ENCODE data around the gene TPTE. TPM values are rescaled to one million over a fixed set of nuclear protein-coding genes. Genes with fewer than 3 reads are reported as not detected.
"Not testable (repeated sequence)": the region's sequence is repeated elsewhere in the genome, so short reads cannot be mapped to it uniquely, and the experiment has no call there.

The TPTE gene
- total RNA-seq = not detected in 2 replicates

DNA sequence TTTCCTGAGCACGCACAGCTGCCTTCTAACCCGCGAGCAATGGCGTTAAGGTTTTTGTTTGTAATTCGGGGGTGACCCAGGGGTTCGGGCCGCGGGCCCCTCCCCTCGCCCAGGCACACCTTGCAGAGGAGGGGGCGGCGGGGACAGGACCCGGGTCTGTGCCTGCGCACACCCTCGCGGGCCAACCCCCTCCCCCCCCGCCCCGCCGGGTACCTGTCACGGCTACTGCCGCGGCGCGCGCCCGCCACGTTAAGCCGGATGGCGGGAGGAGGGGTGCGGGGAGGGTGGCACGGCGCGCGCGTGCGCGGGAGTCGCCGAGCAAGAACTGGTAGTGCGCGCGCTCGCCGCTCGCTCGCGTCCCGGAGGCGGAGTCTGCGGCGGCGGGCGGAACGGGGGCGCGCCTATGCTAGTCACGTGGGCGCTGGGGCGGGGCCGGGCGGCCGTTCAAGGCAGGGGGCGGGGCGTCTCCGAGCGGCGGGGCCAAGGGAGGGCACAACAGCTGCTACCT, at the start of gene TPTE:
Gene TPTE (plus strand): TSS at position 493 of the 508 bp plus-strand sequence. CDS start 17,141 bp downstream, outside the sequence.
- TF ChIP-seq, protein P1, sequence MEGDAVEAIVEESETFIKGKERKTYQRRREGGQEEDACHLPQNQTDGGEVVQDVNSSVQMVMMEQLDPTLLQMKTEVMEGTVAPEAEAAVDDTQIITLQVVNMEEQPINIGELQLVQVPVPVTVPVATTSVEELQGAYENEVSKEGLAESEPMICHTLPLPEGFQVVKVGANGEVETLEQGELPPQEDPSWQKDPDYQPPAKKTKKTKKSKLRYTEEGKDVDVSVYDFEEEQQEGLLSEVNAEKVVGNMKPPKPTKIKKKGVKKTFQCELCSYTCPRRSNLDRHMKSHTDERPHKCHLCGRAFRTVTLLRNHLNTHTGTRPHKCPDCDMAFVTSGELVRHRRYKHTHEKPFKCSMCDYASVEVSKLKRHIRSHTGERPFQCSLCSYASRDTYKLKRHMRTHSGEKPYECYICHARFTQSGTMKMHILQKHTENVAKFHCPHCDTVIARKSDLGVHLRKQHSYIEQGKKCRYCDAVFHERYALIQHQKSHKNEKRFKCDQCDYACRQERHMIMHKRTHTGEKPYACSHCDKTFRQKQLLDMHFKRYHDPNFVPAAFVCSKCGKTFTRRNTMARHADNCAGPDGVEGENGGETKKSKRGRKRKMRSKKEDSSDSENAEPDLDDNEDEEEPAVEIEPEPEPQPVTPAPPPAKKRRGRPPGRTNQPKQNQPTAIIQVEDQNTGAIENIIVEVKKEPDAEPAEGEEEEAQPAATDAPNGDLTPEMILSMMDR (IDR thresholded peaks at IDR 0.05; ENCODE audit: insufficient read depth, low read length, severe bottlenecking) = no peak
- no peaks in the 10 kb centered on the region for H3K36me3 ChIP-seq (ENCODE audit: control insufficient read depth, insufficient read depth, low read length)
- no peaks in the 10 kb centered on the region for H3K27me3 ChIP-seq (ENCODE audit: control insufficient read depth, insufficient read depth, low read length)
- FAIRE-seq = no peak
- no peak for DNase-seq (ENCODE audit: low read depth)
- no peak within 1 kb of the TSS for H3K4me3 ChIP-seq (ENCODE audit: low read depth, low read length)

DNA sequence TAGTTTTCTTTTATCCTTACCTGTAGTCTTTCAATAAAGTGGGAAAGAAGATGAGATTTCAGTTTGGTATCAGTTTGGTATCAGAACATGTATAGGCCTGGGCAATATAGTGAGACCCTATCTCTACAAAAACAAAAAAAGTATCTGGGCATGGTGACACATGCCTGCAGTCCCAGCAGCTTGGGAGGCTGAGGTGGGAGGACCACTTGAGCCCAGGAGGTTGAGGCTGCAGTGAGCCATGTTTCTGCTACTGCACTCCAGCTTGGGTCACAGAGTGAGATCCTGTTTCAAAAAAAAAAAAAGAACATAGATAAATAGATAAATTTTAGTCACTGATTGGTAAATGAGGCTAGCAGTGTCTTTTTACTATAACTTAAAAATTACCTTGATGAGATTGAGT, 49.4 kb upstream of the TPTE start:
- not testable (repeated sequence) for H3K4me3 ChIP-seq (ENCODE audit: low read depth, low read length); H3K36me3 ChIP-seq (ENCODE audit: control insufficient read depth, insufficient read depth, low read length); DNase-seq (ENCODE audit: low read depth); H3K27me3 ChIP-seq (ENCODE audit: control insufficient read depth, insufficient read depth, low read length); FAIRE-seq

DNA sequence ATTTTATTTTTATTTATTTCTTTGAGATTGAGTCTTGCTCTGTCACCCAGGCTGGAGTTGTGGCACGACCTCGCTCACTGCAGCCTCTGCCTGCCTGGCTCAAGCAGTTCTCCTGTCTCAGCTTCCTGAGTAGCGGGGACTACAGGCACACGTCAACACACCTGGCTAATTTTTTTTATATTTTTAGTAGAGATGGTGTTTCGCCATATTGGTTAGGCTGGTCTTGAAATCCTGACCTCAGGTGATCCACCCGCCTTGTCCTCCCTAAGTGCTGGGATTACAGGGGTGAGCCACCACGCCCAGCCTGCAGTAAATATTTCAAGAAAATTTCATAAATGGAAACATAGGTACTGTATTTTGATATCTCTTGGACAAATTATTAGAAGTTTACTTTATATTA, 43.6 kb upstream of the TPTE start:
- DNase-seq (ENCODE audit: low read depth); FAIRE-seq; H3K27me3 ChIP-seq (ENCODE audit: control insufficient read depth, insufficient read depth, low read length): not testable (repeated sequence)

DNA sequence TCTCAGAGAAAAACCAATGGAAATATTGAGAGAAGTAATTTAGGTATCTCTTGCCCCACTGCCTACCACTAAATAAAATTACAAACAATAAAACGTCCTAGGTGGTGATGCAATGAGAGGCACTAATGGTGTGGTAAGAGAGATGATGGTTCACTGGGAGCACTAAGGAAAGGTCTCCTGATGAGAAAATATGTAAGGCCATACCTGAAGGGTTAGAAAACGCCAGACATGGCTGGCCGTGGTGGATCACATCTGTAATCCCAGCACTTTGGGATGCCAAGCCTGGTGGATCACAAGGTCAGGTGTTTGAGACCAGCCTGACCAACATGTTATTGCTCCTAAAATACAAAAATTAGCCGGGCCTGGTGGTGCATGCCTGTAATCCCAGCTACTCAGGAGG, 41.5 kb upstream of the TPTE start:
- not testable (repeated sequence) for H3K36me3 ChIP-seq (ENCODE audit: control insufficient read depth, insufficient read depth, low read length); DNase-seq (ENCODE audit: low read depth); H3K4me3 ChIP-seq (ENCODE audit: low read depth, low read length); H3K27me3 ChIP-seq (ENCODE audit: control insufficient read depth, insufficient read depth, low read length); FAIRE-seq

More for the DNA sequence above, 43.6 kb upstream of the TPTE start:
- H3K4me3 ChIP-seq (ENCODE audit: low read depth, low read length); H3K36me3 ChIP-seq (ENCODE audit: control insufficient read depth, insufficient read depth, low read length): not testable (repeated sequence)

- DNase-seq (ENCODE audit: low read depth); FAIRE-seq; H3K4me3 ChIP-seq (ENCODE audit: low read depth, low read length); H3K27me3 ChIP-seq (ENCODE audit: control insufficient read depth, insufficient read depth, low read length); H3K36me3 ChIP-seq (ENCODE audit: control insufficient read depth, insufficient read depth, low read length): not testable (repeated sequence)
Observed at GRCh38 chr21:10484864-10485263, 36.5 kb upstream of the TPTE start.

DNA sequence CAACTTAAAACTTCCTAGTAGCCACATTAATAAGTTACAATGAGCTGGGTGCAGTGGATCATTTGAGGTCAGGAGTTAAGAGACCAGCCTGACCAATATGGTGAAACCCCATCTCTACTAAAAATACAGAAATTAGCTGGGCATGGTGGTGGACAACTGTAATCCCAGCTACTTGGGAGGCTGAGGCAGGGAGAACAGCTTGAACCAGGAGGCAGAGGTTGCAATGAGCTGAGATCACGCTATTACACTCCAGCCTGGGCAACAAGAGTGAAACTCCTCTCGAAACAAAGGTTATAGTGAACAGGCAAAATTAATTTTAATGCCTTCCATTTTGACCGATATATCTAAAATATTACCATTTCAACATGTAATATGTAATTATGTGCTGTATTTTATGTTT, 30.9 kb upstream of the TPTE start:
- FAIRE-seq; DNase-seq (ENCODE audit: low read depth); H3K36me3 ChIP-seq (ENCODE audit: control insufficient read depth, insufficient read depth, low read length); H3K4me3 ChIP-seq (ENCODE audit: low read depth, low read length); H3K27me3 ChIP-seq (ENCODE audit: control insufficient read depth, insufficient read depth, low read length): not testable (repeated sequence)

DNA sequence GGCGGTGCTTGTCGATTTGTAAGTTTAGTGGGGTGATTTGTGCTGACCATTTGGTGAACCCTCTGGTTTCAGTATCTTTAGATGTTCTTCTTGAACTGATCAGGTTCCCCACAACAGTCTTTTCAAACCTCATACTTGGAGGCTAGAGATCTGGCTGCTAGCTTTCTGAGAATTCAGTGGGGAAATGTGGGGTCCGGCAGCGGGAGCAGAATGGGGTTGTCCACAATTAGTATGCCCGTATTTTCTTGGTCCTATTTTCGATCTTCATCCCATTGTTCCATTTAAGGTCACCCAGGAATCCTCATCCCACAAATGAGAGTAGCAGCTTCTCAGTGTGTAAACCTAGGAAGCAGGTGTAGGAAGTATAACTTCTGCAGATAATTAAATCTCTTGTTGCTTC, 10.3 kb upstream of the TPTE start:
- DNase-seq (ENCODE audit: low read depth) (no peak), FAIRE-seq (no peak)
- Histone ChIP-seq H3K27me3 (ENCODE audit: control insufficient read depth, insufficient read depth, low read length) (no peaks in the 10 kb centered on the region), H3K4me3 (ENCODE audit: low read depth, low read length) (no peak overlapping the region), H3K36me3 (ENCODE audit: control insufficient read depth, insufficient read depth, low read length) (no peaks in the 10 kb centered on the region)
- TF ChIP-seq, protein P1 (IDR thresholded peaks at IDR 0.05; ENCODE audit: insufficient read depth, low read length, severe bottlenecking) = no peak

DNA sequence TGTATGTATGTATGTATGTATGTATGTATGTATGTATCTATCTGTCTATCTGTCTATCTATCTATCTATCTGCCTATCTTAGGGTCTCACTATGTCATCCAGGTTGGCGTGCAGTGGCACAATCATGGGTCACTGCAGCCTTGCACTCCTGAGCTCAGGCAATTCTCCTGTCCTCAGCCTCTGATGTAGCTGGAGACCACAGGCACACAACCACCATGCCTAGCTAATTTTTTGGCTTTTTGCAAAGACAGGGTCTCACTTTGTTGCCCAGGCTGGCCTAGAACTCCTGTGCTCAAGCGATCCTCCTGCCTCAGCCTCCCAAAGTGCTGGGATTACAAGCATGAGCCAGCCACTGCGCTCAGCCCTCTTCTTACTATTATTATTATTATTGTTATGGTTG, 4.5 kb upstream of the TPTE start:
- H3K36me3 ChIP-seq (ENCODE audit: control insufficient read depth, insufficient read depth, low read length); FAIRE-seq; H3K4me3 ChIP-seq (ENCODE audit: low read depth, low read length); DNase-seq (ENCODE audit: low read depth); H3K27me3 ChIP-seq (ENCODE audit: control insufficient read depth, insufficient read depth, low read length): not testable (repeated sequence)

DNA sequence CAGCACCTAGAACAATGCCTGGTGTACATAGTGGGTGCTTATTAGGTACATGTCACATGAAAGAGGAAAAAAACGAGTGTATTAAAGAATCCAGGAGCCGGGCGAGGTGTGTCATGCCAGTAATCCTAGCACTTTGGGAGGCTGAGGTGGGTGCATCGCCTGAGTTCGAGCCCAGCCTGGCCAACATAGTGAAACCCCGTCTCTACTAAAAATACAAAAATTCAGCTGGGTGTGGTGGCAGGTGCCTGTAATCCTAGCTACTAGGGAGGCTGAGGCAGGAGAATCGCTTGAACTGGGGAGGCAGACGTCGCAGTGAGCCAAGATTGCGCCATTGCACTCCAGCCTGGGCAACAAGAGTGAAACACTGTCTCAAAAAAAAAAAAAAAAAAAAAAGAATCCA, 3.5 kb upstream of the TPTE start:
- H3K4me3 ChIP-seq (ENCODE audit: low read depth, low read length); FAIRE-seq; H3K27me3 ChIP-seq (ENCODE audit: control insufficient read depth, insufficient read depth, low read length); H3K36me3 ChIP-seq (ENCODE audit: control insufficient read depth, insufficient read depth, low read length); DNase-seq (ENCODE audit: low read depth): not testable (repeated sequence)

- DNase-seq (ENCODE audit: low read depth); H3K4me3 ChIP-seq (ENCODE audit: low read depth, low read length); H3K27me3 ChIP-seq (ENCODE audit: control insufficient read depth, insufficient read depth, low read length); H3K36me3 ChIP-seq (ENCODE audit: control insufficient read depth, insufficient read depth, low read length); FAIRE-seq: not testable (repeated sequence)
Observed at GRCh38 chr21:10521835-10522500, 585 bp downstream of the TPTE start.

Data from bronchial epithelial cell (primary cell).